GF-D8 (cell line): ENCODE results near the gene BTBD8.

Source experiments
- DNase-seq: peaks from one replicate; lab custom pipeline; 2025; lab: John Stamatoyannopoulos, UW

Gene BTBD8

DNA sequence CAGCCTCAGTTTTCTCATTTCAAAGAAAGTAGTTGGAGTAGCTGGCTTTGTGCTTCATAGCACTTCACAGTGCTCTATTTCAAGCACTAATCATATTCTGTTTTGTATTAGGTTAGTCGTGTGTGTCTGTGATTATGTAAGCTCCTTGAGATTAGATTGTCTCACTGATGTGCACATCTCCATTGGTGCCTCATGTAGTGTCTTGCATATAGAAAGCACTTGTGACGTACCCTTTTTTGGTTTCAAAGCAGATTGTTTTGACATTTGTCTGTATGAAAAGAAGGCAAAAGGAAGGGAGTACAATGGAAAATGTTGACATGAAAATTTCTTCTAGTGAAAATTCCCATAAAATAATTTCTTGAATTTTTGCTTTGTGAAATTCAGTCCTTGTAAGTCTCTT, 13.9 kb downstream of the BTBD8 start:
- no peak for DNase-seq

DNA sequence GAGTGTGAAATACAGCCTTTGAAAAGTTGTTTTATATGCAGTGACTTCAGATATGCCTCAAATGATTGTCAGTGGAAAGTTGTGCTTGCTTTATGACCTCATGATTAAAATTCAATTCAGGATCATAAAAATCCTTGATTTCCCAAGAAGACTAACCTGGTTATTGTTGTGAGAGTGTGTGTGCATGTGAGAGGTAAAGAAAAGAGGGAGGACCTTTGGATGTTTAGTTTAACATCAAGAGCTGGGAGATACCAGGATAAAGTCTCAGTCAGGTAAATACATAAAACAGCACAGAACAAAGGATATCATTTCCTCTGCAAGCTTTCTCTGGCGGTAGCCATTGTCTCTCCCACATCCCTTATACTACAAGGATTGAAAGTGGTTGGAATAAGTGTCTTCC, 14.4 kb downstream of the BTBD8 start:
- DNase-seq = no peak

DNA sequence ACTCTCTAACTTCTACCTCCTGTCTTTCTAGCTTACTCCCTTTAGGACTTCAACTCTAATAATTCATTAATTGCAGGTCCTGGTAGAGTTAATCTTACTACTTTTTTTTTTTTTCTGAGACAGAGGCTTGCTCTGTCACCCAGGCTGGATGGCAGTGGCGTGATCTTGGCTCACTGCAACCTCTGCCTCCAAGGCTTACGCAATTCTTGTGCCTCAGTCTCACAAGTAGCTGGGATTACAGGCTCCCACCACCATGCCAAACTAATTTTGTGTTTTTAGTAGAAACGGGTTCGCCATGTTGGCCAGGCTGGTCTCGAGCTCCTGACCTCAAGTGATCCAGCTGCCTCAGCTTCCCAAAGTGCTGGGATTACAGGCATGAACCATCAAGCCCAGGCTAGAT, 15.7 kb downstream of the BTBD8 start:
- no peak for DNase-seq

DNA sequence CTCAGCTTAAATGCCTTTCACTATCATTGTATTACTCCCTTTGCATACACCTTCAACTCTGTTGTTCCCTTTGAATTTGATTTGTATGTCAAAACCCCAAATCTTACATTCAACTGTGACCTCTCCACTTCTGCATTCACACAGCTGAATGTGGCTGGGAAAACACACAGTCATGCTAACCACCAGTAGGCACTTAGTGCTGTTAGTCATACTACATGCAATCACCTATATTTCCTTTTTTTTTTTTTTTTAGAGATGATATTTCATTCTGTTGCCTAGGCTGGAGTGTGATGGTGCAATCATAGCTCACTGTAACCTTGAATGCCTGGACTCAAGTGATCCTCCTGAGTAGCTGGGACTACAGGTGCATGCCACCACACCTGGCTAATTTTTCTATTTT, 16.2 kb downstream of the BTBD8 start:
- peak; percentile 35 for DNase-seq

GRCh38 chr1:92105546-92106081, 25.5 kb downstream of the BTBD8 start:
- DNase-seq = no peak

- DNase-seq = no peak
Observed at GRCh38 chr1:92108631-92109030, 28.5 kb downstream of the BTBD8 start.

DNA sequence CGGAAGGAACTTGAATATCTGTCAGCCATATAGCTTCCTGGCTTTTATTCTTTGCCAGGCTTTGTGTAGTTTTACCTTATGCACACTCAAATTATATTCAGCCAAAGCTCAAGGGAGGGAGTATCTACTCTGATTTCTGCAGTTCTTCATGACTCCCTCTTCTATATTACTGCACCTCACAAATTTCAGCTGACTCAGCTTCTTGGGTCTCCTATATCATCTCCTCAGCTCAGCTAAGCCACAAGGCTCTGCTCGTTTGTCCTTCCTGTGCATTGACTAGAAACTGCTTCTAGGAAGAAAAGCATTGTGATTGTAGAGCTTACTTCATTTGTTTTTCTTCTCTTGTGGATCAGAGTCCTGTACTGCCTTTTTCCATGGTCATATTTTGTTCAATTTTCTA, 37.4 kb downstream of the BTBD8 start:
- no peak for DNase-seq

DNA sequence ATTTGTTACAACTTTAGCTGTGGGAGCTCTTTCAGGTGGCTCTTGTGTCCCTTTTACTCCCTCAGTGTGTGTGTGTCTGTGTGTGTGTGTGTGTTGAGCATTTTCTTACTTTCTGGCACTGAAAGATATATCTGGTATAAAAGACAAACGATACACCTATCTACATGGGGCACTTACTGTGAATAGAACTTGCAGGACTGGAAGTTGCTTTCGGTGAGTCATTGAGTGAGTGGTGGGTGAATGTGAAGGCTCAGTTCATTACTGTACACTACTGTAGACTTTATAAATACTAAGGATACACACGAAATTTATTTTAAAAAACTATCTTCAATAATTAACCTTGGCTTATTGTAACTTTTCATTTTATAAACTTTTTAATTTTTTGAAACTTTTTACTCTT, 38.7 kb downstream of the BTBD8 start:
- DNase-seq = no peak

GRCh38 chr1:92123868-92124267, 43.7 kb downstream of the BTBD8 start:
- no peak for DNase-seq

DNA sequence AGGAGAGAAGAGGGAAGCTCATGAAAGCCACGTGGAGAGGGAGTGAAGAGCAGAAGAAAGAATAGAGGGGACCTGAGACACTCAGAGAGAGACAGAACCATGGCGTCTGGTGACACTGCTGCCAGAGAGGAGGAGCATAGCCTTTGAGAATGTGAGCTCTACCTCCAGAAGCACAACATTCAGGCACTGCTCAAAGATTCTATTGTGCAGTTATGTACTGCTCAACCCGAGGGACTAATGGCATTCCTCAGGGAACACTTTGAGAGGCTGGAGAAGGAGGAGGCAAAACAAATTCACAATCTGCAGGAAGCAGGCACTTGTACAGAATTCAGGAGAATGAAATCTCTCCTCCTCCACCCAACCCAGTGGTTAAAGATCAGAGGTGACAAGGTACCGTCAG, 45.1 kb downstream of the BTBD8 start:
- no peak for DNase-seq

GRCh38 chr1:92126088-92126487, 45.9 kb downstream of the BTBD8 start:
- DNase-seq = no peak

- no peak for DNase-seq
Observed at GRCh38 chr1:92134331-92134730, 54.2 kb downstream of the BTBD8 start.

- DNase-seq = no peak
Observed at GRCh38 chr1:92136341-92136740, 56.2 kb downstream of the BTBD8 start.

DNA sequence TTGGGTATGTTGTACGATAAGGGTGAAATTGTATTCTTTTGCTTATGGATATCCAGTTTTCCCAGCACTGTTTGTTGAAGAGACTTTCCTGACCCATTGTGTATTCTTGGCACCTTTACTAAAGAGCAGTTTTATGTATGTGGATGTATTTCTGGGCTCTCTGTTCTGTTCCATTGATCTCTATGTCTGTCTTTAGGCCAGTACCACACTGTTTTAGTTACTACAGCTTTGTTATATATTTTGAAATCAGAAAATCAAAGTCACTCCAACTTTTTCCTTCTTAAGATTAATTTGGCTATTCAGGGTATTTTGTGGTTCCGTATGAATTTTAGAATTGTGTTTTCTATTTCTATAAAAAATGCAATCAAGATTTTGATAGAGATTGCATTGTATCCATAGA, 74.8 kb downstream of the BTBD8 start:
- no peak for DNase-seq

DNA sequence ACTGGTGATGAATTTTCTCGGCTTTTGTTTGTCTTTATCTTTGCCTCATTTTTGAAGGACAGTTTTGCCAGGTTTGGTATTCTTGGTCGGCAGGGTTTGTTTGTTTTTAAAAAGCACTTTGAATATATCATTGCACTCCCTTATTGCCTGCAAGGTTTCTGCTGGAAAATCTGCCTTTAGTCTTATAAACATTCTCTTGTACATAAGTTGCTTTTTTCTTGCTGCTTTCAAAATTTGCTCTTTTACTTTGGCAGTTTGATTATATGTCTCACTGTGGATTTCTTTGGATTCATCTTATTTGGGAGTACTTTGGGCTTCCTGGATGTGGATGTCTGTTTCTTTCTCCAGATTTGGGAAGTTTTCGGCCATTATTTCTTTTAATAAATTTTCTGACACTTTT, 79.4 kb downstream of the BTBD8 start:
- DNase-seq = no peak

DNA sequence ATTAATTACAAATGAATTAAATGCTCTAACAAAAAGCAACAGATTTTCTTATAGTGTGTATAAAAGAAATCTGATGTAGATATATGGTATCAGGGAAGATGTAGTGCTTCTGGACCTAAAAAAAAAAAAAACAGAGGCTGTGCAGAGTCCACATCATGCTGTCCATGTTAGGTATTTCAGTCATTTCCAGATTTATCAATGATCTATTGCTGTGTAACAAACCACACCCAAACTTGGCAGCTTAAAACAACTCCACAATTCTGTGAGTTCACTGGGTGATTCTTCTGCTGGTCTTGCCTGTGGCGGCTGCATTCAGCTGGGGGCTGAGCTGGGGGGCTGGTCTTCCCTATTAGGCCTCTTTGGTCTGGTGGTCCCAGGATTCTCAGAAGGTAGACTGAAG, 85.2 kb downstream of the BTBD8 start:
- no peak for DNase-seq

DNA sequence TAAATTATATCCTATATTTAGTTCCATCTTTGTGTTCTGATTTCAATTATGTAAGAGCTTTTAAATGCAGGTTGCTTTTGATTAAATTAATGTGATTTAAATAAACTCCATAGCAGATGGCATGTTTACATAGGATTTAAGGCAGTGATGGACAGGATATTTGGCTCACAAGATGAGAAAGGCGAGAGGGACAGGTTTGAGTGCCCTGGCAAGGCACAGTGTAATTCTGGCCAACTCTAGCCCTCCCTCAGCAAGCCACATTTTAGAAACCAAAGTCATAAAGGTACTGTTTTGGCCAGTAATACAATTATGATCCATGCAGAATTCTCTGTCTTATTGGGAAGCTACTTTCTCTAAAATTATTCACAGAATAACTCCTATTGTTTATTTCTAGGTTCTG, 87.0 kb downstream of the BTBD8 start:
- DNase-seq = no peak

DNA sequence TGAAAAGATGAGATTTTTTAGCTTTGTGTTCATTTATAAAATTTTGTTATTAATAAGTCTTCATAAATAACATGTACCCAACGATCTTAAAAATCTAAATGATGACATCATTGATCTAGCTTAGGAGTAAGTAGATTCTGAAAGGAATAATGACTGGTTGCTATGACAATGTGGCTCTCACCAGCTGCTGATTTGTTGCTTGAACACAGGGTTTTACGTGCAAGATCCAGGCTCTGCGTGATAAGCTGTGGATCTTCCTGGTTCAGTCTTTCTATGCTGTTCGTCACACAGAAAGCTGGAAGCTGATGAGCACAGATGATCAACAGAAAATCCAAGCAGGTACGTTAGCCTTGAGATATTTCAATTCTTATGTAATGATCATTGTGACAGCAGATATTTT, 88.5 kb downstream of the BTBD8 start:
- no peak for DNase-seq

- DNase-seq = no peak
Observed at GRCh38 chr1:92169214-92170005, 89.3 kb downstream of the BTBD8 start.

DNA sequence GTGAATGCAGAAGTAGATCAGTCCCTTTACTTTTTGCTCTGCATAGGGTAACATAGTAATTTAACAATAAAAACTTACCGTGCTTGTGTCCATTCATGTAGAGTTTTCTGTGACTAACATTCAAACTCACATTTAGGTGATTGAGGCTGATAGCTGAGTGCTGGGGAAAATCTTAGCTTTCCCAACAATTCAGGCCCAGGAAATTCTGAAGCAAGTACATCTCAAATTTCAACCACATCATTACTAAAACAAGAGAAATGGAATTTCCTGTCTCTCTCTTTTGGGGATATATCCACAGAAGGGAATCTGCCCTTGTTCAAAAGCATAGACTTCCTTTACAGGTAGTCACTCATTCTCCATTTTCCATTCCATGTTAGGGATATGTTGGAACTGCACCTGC, 104.5 kb downstream of the BTBD8 start:
- DNase-seq = no peak

DNA sequence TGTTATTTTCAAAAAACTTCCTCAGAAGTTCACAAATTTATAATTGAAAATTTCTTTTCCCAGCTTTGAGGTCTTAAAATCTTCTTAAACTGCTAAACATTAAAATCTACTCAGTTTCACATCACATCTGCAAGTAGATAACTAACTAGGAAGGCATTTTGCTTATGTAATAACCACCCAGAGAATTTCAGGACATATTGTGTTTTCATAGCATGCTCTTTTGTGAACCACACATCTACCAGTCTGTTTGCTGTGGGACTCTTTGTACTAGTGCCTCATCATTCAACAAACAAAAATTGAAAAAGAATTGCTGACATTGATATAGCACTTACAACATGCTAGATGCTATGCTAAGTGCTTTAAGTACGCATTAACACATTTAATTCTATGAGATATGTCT, 105.9 kb downstream of the BTBD8 start:
- no peak for DNase-seq

GRCh38 chr1:92188436-92189255, 108.5 kb downstream of the BTBD8 start:
- no peak for DNase-seq

DNA sequence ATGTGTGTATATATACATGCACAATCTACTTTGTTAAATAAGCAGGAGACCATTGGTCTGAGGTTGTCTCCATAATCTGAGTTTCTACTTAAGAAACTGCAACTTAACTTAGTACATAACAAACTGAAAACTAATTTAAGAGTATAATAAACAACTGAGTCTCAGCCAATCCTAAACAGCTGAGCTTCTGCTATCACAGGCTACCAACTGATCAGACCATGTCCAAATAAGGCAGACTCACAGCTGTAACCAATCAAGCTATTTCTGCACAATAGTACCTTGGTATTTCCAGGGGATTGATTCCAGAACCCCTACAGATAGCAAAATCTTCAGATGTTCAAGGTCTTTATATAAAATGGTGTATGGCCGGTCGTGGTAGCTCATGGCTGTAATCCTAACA, 111.6 kb downstream of the BTBD8 start:
- DNase-seq = no peak
